ENCODE data around the gene PTPRD. TPM values are rescaled to one million over a fixed set of nuclear protein-coding genes. Genes with fewer than 3 reads are reported as not detected.
"Not testable (repeated sequence)": the region's sequence is repeated elsewhere in the genome, so short reads cannot be mapped to it uniquely, and the experiment has no call there.

The PTPRD gene
- total and polyA plus RNA-seq, 10 donors = 0.08 to 11.7 (median 2.9) TPM

GRCh38 chr9:9004810-9005209 is 1608.0 kb downstream of the PTPRD start:
- no peaks in the 10 kb centered on the region for H3K36me3 ChIP-seq
- no peak for DNase-seq
- H3K4me3 ChIP-seq = no peak overlapping the region
- H3K4me1 ChIP-seq = no peaks in the 10 kb centered on the region
- H3K9me3 ChIP-seq = no peaks in the 10 kb centered on the region
- TF ChIP-seq POLR2AphosphoS5 (IDR thresholded peaks at IDR 0.05) = no peak
- TF ChIP-seq CTCF (IDR thresholded peaks at IDR 0.05 in 8 of 11, conservative IDR thresholded peaks at IDR 0.05 in 3 of 11) = no peak
- TF ChIP-seq POLR2A (IDR thresholded peaks at IDR 0.05) = no peak
- H3K27ac ChIP-seq = no peak overlapping the region
- H3K27me3 ChIP-seq (replicated peaks in 1 of 7) = no peaks in the 10 kb centered on the region
- 58 to 85% (median 78%) methylated on average over 3 of the region's 3 CpGs for WGBS, 5 donors
- intact Hi-C loops (cut with DNase I; ENCODE audit: low total_unique reads) = no loop called here

GRCh38 chr9:9002826-9003583 is 1609.8 kb downstream of the PTPRD start:
- Histone ChIP-seq H3K27me3 (replicated peaks in 1 of 7) (no peaks in the 10 kb centered on the region), H3K36me3 (no peaks in the 10 kb centered on the region), H3K27ac (no peak overlapping the region), H3K4me3 (no peak overlapping the region), H3K9me3 (peaks cover 0 to 10% (median 7%) of the 10 kb centered on the region in 8 donors), H3K4me1 (no peaks in the 10 kb centered on the region)
- intact Hi-C loops (cut with DNase I; ENCODE audit: low total_unique reads) = no loop called here
- WGBS, 5 donors = 77 to 86% (median 82%) methylated on average over 5 of the region's 5 CpGs
- DNase-seq = no peak
- TF ChIP-seq CTCF (IDR thresholded peaks at IDR 0.05 in 8 of 11, conservative IDR thresholded peaks at IDR 0.05 in 3 of 11) (no peak), POLR2AphosphoS5 (IDR thresholded peaks at IDR 0.05) (no peak), POLR2A (IDR thresholded peaks at IDR 0.05) (no peak)

- intact Hi-C loops (cut with DNase I; ENCODE audit: low total_unique reads) = no loop called here
- H3K9me3 ChIP-seq = no peaks in the 10 kb centered on the region
- H3K27me3 ChIP-seq (replicated peaks in 1 of 7) = no peaks in the 10 kb centered on the region
- DNase-seq = no peak
- 43 to 67% (median 55%) methylated on average over 2 of the region's 2 CpGs for WGBS, 5 donors
- H3K4me1 ChIP-seq = no peaks in the 10 kb centered on the region
- no peak overlapping the region for H3K27ac ChIP-seq
- TF ChIP-seq POLR2A (IDR thresholded peaks at IDR 0.05) (no peak), POLR2AphosphoS5 (IDR thresholded peaks at IDR 0.05) (no peak), CTCF (IDR thresholded peaks at IDR 0.05 in 8 of 11, conservative IDR thresholded peaks at IDR 0.05 in 3 of 11) (no peak)
- H3K36me3 ChIP-seq = no peaks in the 10 kb centered on the region
- no peak overlapping the region for H3K4me3 ChIP-seq
Measured at GRCh38 chr9:8980496-8981013, 1632.2 kb downstream of the PTPRD start.

GRCh38 chr9:8978334-8978733 is 1634.5 kb downstream of the PTPRD start:
- WGBS, 5 donors = 85 to 96% (median 88%) methylated on average over 6 of the region's 6 CpGs
- Histone ChIP-seq H3K4me1 (no peaks in the 10 kb centered on the region), H3K27me3 (replicated peaks in 1 of 7) (no peaks in the 10 kb centered on the region), H3K4me3 (no peak overlapping the region), H3K9me3 (no peaks in the 10 kb centered on the region), H3K36me3 (no peaks in the 10 kb centered on the region), H3K27ac (no peak overlapping the region)
- intact Hi-C loops (cut with DNase I; ENCODE audit: low total_unique reads) = no loop called here
- DNase-seq = no peak
- no peak for TF ChIP-seq POLR2AphosphoS5 (IDR thresholded peaks at IDR 0.05)
- no peak for TF ChIP-seq POLR2A (IDR thresholded peaks at IDR 0.05)
- TF ChIP-seq CTCF (IDR thresholded peaks at IDR 0.05 in 8 of 11, conservative IDR thresholded peaks at IDR 0.05 in 3 of 11) = no peak

- intact Hi-C loops (cut with DNase I; ENCODE audit: low total_unique reads); H3K4me3 ChIP-seq; DNase-seq; H3K36me3 ChIP-seq; H3K27ac ChIP-seq; H3K4me1 ChIP-seq; H3K27me3 ChIP-seq (replicated peaks in 1 of 7); H3K9me3 ChIP-seq: not testable (repeated sequence)
- WGBS, 5 donors = 10 to 53% (median 45%) methylated on average over 1 to 3 of the region's 3 CpGs
Measured at GRCh38 chr9:8968350-8968749, 1644.5 kb downstream of the PTPRD start.
